ENCODE measurements around the gene ENTPD1.

- TF ChIP-seq, protein P1, sequence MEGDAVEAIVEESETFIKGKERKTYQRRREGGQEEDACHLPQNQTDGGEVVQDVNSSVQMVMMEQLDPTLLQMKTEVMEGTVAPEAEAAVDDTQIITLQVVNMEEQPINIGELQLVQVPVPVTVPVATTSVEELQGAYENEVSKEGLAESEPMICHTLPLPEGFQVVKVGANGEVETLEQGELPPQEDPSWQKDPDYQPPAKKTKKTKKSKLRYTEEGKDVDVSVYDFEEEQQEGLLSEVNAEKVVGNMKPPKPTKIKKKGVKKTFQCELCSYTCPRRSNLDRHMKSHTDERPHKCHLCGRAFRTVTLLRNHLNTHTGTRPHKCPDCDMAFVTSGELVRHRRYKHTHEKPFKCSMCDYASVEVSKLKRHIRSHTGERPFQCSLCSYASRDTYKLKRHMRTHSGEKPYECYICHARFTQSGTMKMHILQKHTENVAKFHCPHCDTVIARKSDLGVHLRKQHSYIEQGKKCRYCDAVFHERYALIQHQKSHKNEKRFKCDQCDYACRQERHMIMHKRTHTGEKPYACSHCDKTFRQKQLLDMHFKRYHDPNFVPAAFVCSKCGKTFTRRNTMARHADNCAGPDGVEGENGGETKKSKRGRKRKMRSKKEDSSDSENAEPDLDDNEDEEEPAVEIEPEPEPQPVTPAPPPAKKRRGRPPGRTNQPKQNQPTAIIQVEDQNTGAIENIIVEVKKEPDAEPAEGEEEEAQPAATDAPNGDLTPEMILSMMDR (tag by site-specific recombination; IDR thresholded peaks at IDR 0.05): no peak
- TF ChIP-seq ZNF16 (tag by site-specific recombination; IDR thresholded peaks at IDR 0.05; ENCODE audit: low read depth) (no peak), ZFP69B (tag by site-specific recombination; IDR thresholded peaks at IDR 0.05) (no peak), ZBTB21 (tag by site-specific recombination; IDR thresholded peaks at IDR 0.05) (no peak), BCL11B (tag by site-specific recombination; IDR thresholded peaks at IDR 0.05; ENCODE audit: low read depth) (no peak), RBAK (tag by site-specific recombination; IDR thresholded peaks at IDR 0.05) (no peak), ZNF175 (tag by site-specific recombination; IDR thresholded peaks at IDR 0.05) (no peak), ZNF423 (tag by site-specific recombination; IDR thresholded peaks at IDR 0.05) (no peak), PRDM10 (tag by site-specific recombination; IDR thresholded peaks at IDR 0.05) (no peak), ZNF274 (IDR thresholded peaks at IDR 0.05; ENCODE audit: low read length) (no peak), ZNF274 (tag by site-specific recombination; IDR thresholded peaks at IDR 0.05; ENCODE audit: borderline replicate concordance) (no peak), KLF10 (tag by site-specific recombination; IDR thresholded peaks at IDR 0.05) (no peak)
- TF ChIP-seq, protein P2, sequence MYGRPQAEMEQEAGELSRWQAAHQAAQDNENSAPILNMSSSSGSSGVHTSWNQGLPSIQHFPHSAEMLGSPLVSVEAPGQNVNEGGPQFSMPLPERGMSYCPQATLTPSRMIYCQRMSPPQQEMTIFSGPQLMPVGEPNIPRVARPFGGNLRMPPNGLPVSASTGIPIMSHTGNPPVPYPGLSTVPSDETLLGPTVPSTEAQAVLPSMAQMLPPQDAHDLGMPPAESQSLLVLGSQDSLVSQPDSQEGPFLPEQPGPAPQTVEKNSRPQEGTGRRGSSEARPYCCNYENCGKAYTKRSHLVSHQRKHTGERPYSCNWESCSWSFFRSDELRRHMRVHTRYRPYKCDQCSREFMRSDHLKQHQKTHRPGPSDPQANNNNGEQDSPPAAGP (tag by site-specific recombination; IDR thresholded peaks at IDR 0.05): no peak
Measured at GRCh38 chr10:95796504-95796903, 40.5 kb downstream of the ENTPD1 start.

All from HEK293 (cell line).